ENCODE results near the gene RHOA. TPM values are rescaled to one million over a fixed set of nuclear protein-coding genes. Genes with fewer than 3 reads are reported as not detected.

The RHOA gene
- total and polyA plus RNA-seq, 2 of the 13 experiments (the other 11 are each of a cell fraction or from before 2014, with no cell fraction given), result 131 to 177 TPM

- TF ChIP-seq AHDC1 (CRISPR knock-in tag; IDR thresholded peaks at IDR 0.05; ENCODE audit: borderline replicate concordance) (no peak), GFI1 (CRISPR knock-in tag; IDR thresholded peaks at IDR 0.05; ENCODE audit: borderline replicate concordance) (0 out of 2 replicates have a peak, but pooled peaks have one; percentile 38), ZNF569 (CRISPR knock-in tag; IDR thresholded peaks at IDR 0.05; ENCODE audit: borderline replicate concordance) (no peak), ZSCAN9 (CRISPR knock-in tag; IDR thresholded peaks at IDR 0.05; ENCODE audit: borderline replicate concordance) (peak; percentile 80; the same call in 1 of the 2 replicates), ZXDC (CRISPR knock-in tag; IDR thresholded peaks at IDR 0.05) (0 out of 2 replicates have a peak, but pooled peaks have one; percentile 25), ATRX (CRISPR knock-in tag; IDR thresholded peaks at IDR 0.05; ENCODE audit: borderline replicate concordance) (no peak), HES4 (CRISPR knock-in tag; IDR thresholded peaks at IDR 0.05; ENCODE audit: borderline replicate concordance) (no peak; the same call in 1 of the 2 replicates), ZSCAN20 (CRISPR knock-in tag; IDR thresholded peaks at IDR 0.05; ENCODE audit: borderline replicate concordance) (no peak), SMYD3 (CRISPR knock-in tag; IDR thresholded peaks at IDR 0.05) (peak; percentile 90), ZMAT5 (CRISPR knock-in tag; IDR thresholded peaks at IDR 0.05; ENCODE audit: borderline replicate concordance, low read depth) (no peak), FOXK2 (IDR thresholded peaks at IDR 0.05) (no peak), KDM3A (CRISPR knock-in tag; IDR thresholded peaks at IDR 0.05; ENCODE audit: low read depth) (peak; percentile 53; the same call in 1 of the 2 replicates), ZFP62 (CRISPR knock-in tag; IDR thresholded peaks at IDR 0.05) (no peak), SAFB2 (CRISPR knock-in tag; IDR thresholded peaks at IDR 0.05; ENCODE audit: borderline replicate concordance, low read depth) (no peak), GTF3A (CRISPR knock-in tag; conservative IDR thresholded peaks at IDR 0.05) (no peak), ZNF773 (CRISPR knock-in tag; IDR thresholded peaks at IDR 0.05; ENCODE audit: borderline replicate concordance) (no peak), ZNF207 (IDR thresholded peaks at IDR 0.05; ENCODE audit: borderline replicate concordance) (no peak), PREB (CRISPR knock-in tag; IDR thresholded peaks at IDR 0.05) (no peak)
Measured at GRCh38 chr3:49411968-49412631, at the start of gene RHOA, which contains the start of gene TCTA (continued).
